Measurements from ENCODE around the gene IL21R.

DNA sequence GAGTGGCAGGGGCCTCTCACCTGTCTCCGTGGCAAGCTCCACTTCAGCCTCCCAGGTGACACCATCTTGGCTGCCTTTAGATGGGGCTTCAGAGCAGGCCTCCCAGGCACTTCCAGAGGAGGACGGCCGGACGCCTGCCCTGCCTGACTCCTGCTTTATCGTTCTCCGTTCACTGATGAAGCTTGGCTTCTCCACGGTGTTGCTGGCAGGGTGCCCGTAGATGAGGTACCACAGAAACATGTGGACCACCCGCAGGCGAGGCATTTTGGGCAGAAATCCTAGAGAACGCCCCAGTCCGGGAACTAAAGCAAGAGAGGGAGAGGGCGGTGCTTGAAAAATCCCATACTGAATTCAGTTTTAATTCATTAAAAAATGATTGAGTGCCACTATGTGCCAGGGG lies 93.2 kb downstream of the IL21R start:
- TF ChIP-seq POLR2A (IDR thresholded peaks at IDR 0.05; ENCODE audit: low read length) (no peak), GATA1 (IDR thresholded peaks at IDR 0.05; ENCODE audit: low read depth, low read length) (no peak)
